ENCODE results near the gene SPAG8.

- TF ChIP-seq GATA2 (IDR thresholded peaks at IDR 0.05; ENCODE audit: low read depth, low read length) (no peak), GATA3 (IDR thresholded peaks at IDR 0.05; ENCODE audit: low read depth, low read length) (no peak)
Measured at GRCh38 chr9:35842020-35842745, 30.1 kb upstream of the SPAG8 start.
